Stimulated activated naive CD4-positive, alpha-beta T cell (primary cell): Measurements from ENCODE around the gene NPHS2.
"Not testable (repeated sequence)": the region's sequence is repeated elsewhere in the genome, so short reads cannot be mapped to it uniquely, and the experiment has no call there.

Experiments used
- DNase-seq, 6 experiments: peaks; one replicate each; lab custom pipeline; 2025; lab: John Stamatoyannopoulos, UW

NPHS2 gene

GRCh38 chr1:179547021-179547535 lies 28.7 kb downstream of the NPHS2 start:
- DNase-seq = no peak

- DNase-seq = no peak
These were observed 30.4 kb downstream of the NPHS2 start for GRCh38 chr1:179545321-179545720.

- no peak for DNase-seq
These were observed 34.0 kb downstream of the NPHS2 start for GRCh38 chr1:179541774-179542173.

GRCh38 chr1:179530352-179530751 lies 45.4 kb downstream of the NPHS2 start:
- DNase-seq = no peak

- no peak for DNase-seq
These were observed 46.1 kb downstream of the NPHS2 start for GRCh38 chr1:179529482-179530195.

GRCh38 chr1:179518544-179518943 lies 57.2 kb downstream of the NPHS2 start:
- DNase-seq = not testable (repeated sequence)

- DNase-seq = no peak
These were observed 58.6 kb downstream of the NPHS2 start for GRCh38 chr1:179516976-179517705.

GRCh38 chr1:179510038-179510437 lies 65.7 kb downstream of the NPHS2 start:
- no peak for DNase-seq

GRCh38 chr1:179509384-179509783 lies 66.4 kb downstream of the NPHS2 start:
- DNase-seq = no peak

- DNase-seq = no peak
These were observed 69.5 kb downstream of the NPHS2 start for GRCh38 chr1:179506199-179506598.
